ENCODE data around the gene GRIN2D. TPM values are rescaled to one million over a fixed set of nuclear protein-coding genes. Genes with fewer than 3 reads are reported as not detected.

Gene GRIN2D
- total and polyA plus RNA-seq, 2 of the 8 experiments (the other 6 are each of a cell fraction or from before 2014, with no cell fraction given), result 2.2 to 12.4 TPM

DNA sequence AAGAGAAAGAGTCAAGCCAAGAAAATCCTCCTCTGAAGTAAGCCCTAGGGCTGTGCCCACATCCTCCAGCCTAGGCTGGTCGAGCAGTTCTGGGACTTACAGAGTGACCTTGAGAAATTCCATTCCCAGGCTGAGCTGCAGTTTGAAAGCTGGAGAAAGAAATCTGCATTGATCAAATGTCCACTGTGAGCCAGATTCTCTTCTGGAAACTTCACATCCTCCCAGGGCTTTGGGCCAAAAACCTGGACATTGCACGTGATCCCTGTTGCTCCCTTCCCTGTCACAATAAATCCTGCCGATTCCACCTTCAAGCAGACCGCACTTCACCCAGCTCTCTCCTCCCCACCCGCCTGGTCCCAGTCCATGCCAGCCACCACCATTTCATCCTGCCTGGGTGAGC lies 45.4 kb upstream of the GRIN2D start (continued):
- TF ChIP-seq, protein P1, sequence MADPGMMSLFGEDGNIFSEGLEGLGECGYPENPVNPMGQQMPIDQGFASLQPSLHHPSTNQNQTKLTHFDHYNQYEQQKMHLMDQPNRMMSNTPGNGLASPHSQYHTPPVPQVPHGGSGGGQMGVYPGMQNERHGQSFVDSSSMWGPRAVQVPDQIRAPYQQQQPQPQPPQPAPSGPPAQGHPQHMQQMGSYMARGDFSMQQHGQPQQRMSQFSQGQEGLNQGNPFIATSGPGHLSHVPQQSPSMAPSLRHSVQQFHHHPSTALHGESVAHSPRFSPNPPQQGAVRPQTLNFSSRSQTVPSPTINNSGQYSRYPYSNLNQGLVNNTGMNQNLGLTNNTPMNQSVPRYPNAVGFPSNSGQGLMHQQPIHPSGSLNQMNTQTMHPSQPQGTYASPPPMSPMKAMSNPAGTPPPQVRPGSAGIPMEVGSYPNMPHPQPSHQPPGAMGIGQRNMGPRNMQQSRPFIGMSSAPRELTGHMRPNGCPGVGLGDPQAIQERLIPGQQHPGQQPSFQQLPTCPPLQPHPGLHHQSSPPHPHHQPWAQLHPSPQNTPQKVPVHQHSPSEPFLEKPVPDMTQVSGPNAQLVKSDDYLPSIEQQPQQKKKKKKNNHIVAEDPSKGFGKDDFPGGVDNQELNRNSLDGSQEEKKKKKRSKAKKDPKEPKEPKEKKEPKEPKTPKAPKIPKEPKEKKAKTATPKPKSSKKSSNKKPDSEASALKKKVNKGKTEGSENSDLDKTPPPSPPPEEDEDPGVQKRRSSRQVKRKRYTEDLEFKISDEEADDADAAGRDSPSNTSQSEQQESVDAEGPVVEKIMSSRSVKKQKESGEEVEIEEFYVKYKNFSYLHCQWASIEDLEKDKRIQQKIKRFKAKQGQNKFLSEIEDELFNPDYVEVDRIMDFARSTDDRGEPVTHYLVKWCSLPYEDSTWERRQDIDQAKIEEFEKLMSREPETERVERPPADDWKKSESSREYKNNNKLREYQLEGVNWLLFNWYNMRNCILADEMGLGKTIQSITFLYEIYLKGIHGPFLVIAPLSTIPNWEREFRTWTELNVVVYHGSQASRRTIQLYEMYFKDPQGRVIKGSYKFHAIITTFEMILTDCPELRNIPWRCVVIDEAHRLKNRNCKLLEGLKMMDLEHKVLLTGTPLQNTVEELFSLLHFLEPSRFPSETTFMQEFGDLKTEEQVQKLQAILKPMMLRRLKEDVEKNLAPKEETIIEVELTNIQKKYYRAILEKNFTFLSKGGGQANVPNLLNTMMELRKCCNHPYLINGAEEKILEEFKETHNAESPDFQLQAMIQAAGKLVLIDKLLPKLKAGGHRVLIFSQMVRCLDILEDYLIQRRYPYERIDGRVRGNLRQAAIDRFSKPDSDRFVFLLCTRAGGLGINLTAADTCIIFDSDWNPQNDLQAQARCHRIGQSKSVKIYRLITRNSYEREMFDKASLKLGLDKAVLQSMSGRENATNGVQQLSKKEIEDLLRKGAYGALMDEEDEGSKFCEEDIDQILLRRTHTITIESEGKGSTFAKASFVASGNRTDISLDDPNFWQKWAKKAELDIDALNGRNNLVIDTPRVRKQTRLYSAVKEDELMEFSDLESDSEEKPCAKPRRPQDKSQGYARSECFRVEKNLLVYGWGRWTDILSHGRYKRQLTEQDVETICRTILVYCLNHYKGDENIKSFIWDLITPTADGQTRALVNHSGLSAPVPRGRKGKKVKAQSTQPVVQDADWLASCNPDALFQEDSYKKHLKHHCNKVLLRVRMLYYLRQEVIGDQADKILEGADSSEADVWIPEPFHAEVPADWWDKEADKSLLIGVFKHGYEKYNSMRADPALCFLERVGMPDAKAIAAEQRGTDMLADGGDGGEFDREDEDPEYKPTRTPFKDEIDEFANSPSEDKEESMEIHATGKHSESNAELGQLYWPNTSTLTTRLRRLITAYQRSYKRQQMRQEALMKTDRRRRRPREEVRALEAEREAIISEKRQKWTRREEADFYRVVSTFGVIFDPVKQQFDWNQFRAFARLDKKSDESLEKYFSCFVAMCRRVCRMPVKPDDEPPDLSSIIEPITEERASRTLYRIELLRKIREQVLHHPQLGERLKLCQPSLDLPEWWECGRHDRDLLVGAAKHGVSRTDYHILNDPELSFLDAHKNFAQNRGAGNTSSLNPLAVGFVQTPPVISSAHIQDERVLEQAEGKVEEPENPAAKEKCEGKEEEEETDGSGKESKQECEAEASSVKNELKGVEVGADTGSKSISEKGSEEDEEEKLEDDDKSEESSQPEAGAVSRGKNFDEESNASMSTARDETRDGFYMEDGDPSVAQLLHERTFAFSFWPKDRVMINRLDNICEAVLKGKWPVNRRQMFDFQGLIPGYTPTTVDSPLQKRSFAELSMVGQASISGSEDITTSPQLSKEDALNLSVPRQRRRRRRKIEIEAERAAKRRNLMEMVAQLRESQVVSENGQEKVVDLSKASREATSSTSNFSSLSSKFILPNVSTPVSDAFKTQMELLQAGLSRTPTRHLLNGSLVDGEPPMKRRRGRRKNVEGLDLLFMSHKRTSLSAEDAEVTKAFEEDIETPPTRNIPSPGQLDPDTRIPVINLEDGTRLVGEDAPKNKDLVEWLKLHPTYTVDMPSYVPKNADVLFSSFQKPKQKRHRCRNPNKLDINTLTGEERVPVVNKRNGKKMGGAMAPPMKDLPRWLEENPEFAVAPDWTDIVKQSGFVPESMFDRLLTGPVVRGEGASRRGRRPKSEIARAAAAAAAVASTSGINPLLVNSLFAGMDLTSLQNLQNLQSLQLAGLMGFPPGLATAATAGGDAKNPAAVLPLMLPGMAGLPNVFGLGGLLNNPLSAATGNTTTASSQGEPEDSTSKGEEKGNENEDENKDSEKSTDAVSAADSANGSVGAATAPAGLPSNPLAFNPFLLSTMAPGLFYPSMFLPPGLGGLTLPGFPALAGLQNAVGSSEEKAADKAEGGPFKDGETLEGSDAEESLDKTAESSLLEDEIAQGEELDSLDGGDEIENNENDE (IDR thresholded peaks at IDR 0.05; ENCODE audit: insufficient replicate concordance, low read length), result no peak
- TF ChIP-seq SIX5 (IDR thresholded peaks at IDR 0.05; ENCODE audit: low read depth, low read length) (no peak), KDM5A (IDR thresholded peaks at IDR 0.05; ENCODE audit: low read length) (no peak), TAF1 (IDR thresholded peaks at IDR 0.05; ENCODE audit: low read depth, low read length) (no peak), EZH2 (IDR thresholded peaks at IDR 0.05; ENCODE audit: low read depth, low read length, severe bottlenecking) (no peak), HDAC2 (IDR thresholded peaks at IDR 0.05; ENCODE audit: borderline replicate concordance in 1 of 2, low read depth in 2 of 2, low read length in 2 of 2) (no peak)
- TF ChIP-seq, protein P2, sequence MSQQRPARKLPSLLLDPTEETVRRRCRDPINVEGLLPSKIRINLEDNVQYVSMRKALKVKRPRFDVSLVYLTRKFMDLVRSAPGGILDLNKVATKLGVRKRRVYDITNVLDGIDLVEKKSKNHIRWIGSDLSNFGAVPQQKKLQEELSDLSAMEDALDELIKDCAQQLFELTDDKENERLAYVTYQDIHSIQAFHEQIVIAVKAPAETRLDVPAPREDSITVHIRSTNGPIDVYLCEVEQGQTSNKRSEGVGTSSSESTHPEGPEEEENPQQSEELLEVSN (IDR thresholded peaks at IDR 0.05), result no peak

Measured in H1 (cell line).